Stimulated activated CD4-positive, alpha-beta T cell treated with anti-CD3 and anti-CD28 coated beads, TNF-alpha, amount 100 ng/mL, for 24 hours (primary cell): Measurements from ENCODE around the gene PPDPF.
"Not testable (repeated sequence)": the region's sequence is repeated elsewhere in the genome, so short reads cannot be mapped to it uniquely, and the experiment has no call there.

ENCODE experiments used
- DNase-seq, 3 experiments: peaks; one replicate each; pipeline ENCODE4 v3.0.0-alpha.2; 2020; ENCODE audit warnings: low read depth in 3 of 3

PPDPF gene

GRCh38 chr20:63549679-63550282 is 29.2 kb downstream of the PPDPF start:
- no peak for DNase-seq

- DNase-seq, result no peak
Measured at GRCh38 chr20:63551068-63551467, 30.5 kb downstream of the PPDPF start.

DNA sequence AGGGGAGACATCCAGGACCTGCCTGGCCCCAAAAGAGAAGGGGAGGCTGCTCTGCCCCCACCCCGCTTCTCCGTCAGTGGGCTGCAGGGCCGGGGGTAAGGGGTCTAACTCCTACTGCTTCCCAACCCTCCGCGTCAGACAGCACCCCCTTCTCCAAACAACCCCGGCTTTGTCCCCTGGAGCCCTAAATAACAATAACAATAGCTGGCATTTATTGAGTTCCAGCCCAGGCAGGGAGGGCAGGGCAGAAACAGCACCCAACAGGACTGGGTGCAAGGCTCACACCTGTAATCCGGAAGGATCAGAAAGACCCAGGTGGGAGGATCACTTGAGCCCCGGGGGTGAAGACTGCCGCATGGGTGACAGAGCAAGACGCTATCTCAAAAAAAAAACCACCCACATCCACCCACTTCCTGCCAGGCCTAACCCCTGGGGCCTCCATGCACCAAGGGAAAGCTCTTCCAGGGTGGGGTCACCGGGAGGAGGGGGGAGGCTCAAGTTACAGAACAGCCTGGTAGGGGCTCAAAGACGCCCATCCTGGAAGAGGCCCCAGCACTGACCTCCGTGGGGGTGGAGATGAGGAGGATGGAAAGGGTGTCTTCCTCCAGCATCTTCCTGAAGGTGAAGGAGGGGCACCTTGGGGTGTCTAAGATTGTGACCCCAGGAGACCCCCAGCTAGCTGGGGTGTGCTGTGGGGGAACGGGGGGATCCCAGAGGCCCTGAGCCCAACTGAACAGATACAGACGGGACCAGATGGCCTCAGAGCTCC is 32.1 kb downstream of the PPDPF start:
- peak in 1 of 3 experiments; percentile 22 for DNase-seq

GRCh38 chr20:63553251-63553932 is 32.8 kb downstream of the PPDPF start:
- peak; percentile 72 to 82 (median 81) for DNase-seq

- DNase-seq, result peak in 1 of 3 experiments; percentile 40
Measured at GRCh38 chr20:63553933-63554290, 33.3 kb downstream of the PPDPF start, which contains the start of gene FNDC11. TSS of gene FNDC11 (plus strand) at chr20:63554159. CDS start at chr20:63555664, 1,505 bp downstream.

DNA sequence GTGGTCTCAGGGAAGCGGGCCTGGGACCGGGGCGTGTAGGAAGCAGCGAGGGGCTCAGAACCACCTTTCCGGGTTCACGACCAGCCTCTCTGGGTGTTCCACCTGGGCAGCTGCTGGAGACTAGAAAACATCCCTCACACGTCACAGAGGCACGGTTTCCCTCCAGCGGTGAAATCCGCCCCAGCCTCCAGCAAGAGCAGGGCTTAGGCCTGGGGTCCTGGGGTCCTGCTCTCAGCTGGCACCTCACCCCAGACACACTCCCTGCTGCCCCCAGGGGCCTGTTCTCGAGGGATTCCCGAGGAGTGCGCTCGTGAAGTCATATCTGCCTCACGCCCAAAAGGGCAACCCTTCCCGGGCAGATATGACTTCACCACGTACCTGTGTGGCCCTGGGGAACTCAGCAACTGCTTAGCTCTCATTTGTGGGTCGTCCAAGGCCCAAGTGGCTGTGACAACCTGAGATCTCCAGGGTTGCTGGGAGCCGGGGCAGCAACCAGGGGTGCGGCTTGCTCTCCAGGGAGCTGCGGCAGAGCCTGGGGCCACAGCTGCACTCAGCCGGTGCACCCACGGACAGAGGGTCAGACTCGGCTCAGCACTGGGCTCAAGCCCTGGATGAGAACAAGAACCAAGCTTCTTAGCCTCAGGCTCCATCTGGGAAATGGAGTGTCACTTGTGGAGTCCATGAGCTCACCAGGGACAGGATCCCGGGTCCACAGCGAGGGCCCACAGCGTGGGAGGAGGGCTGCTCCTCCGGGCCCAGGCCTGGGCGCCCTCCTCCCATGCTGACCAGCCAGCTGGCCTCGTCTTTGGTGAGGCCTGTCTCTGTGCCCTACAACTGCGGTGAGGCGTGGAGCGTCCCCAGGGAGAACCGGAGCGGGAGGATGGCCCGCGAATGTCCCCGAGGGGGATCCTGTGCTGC is 34.1 kb downstream of the PPDPF start:
- DNase-seq, result no peak

- no peak for DNase-seq
Measured at GRCh38 chr20:63555661-63556381, 35.3 kb downstream of the PPDPF start.

- DNase-seq, result no peak
Measured at GRCh38 chr20:63556873-63557478, 36.4 kb downstream of the PPDPF start.

- no peak for DNase-seq
Measured at GRCh38 chr20:63557481-63557891, 36.9 kb downstream of the PPDPF start.

DNA sequence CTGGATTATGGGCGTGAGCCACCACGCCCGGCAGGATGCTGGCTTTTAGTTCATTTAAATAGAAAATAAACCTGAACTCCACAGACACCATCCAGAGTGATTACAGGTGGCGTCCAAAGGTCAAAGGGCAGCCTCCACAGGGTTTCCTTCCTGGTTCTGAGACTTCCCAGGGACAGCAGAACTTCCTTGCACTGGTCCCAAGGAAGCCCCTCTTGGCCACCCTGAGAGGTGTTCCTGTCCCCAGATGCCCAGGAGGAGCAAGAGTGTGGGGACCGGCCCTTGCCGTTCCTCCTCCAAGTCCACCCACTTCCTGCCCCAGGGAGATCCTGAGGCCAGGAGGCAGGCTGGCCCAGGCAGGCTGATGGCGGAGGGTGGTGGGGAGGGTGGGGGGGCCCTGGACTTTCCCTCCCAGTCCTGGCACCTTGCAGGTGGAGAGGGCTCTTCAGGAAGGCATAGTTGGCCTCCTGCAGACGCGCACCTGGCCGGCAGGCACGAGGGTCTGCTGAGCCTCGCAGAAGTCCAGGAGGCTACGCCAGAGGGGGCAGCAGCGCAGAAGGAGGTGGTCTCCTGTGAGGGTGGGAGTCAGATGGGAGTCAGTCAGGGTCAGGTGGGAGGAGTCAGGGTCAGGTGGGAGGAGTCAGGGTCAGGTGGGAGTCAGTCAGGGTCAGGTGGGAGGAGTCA is 38.4 kb downstream of the PPDPF start:
- DNase-seq, result no peak

DNA sequence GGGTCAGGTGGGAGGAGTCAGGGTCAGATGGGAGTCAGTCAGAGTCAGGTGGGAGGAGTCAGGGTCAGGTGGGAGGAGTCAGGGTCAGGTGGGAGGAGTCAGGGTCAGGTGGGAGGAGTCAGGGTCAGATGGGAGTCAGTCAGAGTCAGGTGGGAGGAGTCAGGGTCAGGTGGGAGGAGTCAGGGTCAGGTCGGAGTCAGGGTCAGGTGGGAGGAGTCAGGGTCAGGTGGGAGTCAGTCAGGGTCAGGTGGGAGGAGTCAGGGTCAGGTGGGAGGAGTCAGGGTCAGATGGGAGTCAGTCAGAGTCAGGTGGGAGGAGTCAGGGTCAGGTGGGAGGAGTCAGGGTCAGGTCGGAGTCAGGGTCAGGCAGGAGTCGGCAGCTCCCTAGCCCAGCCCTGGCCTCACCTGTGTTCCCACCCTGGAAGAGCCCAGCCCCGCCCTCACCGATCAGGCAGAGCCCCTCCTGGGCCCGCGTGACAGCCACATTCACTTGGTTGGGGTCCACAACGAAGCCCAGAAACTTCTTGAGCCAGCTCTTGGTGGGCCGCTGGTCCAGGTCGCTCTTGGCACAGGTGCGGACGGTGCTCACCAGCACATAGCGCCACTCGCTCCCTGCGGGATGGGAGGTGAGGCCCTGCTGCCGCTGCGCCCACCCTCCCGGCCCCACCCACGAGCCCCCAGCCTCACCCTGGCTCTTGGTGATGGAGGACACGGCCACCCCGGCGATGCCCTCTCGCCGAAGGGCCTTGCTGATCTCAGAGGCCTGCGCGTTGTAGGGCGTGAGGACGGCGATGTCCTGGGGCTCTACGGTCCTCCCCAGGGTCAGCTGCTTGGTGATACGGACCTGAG is 39.1 kb downstream of the PPDPF start:
- DNase-seq, result not testable (repeated sequence)

GRCh38 chr20:63560333-63560805 is 39.8 kb downstream of the PPDPF start:
- no peak for DNase-seq

GRCh38 chr20:63560856-63561609 is 40.5 kb downstream of the PPDPF start:
- no peak for DNase-seq

GRCh38 chr20:63561624-63562396 is 41.2 kb downstream of the PPDPF start:
- DNase-seq, result no peak

GRCh38 chr20:63562461-63563224 is 42.1 kb downstream of the PPDPF start:
- DNase-seq, result no peak

DNA sequence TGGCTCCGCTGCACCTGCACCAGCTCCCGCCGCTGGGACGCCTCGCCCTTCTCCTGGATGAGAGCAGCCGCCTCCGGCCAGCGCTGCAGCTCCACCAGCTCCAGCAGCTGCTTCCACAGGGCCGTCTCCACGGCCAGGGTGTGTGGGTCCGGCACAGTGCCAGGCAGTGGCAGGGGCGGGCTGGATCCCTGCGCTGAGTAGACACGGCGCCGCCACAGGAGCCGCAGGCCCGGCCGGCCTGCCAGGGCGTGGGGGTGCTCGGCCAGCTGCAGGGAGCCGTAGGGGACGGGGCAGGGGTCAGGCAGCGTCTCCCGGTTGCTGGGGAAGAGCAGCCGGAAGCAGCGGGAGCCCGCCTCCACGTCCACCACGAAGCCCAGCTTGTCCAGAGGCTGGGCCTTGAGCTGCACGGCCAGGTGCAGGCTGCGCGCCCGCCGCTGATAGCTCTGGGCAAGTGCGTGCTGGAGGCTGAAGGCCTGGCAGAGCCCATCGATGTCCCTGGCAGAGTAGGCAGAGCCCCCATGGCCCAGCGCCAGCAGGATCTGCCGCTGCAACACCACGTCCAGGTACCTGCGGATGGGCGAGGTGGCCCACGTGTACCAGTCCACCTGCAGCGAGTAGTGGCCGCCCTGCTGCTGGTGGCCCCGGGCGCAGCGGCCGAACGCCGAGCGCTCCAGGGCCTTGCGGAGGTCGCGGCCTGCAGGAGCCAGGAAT is 42.8 kb downstream of the PPDPF start:
- no peak for DNase-seq
